Progenitor cell of endocrine pancreas (in vitro differentiated cells): ENCODE data around the gene MACROD1. TPM values are rescaled to one million over a fixed set of nuclear protein-coding genes. Genes with fewer than 3 reads are reported as not detected.

Experiments
- DNase-seq: peaks from one replicate; pipeline ENCODE4 v3.0.0; 2021; ENCODE audit warnings: low spot score; ENCODE audit not compliant: unreplicated experiment
- H3K27ac Mint-ChIP-seq: 2 replicates; pipeline ENCODE4 v1.8.0; 2021; ENCODE audit warnings: mild to moderate bottlenecking, moderate library complexity, mixed read lengths
- H3K27me3 Mint-ChIP-seq: 2 replicates; pipeline ENCODE4 v1.8.0; 2021; ENCODE audit warnings: mixed read lengths
- H3K36me3 Mint-ChIP-seq: 2 replicates; pipeline ENCODE4 v1.8.0; 2022; ENCODE audit warnings: mixed read lengths; ENCODE audit not compliant: insufficient read depth
- H3K4me1 Mint-ChIP-seq: 2 replicates; pipeline ENCODE4 v1.8.0; 2021; ENCODE audit warnings: low read depth, mixed read lengths
- H3K4me3 Mint-ChIP-seq: 2 replicates; pipeline ENCODE4 v1.8.0; 2021; ENCODE audit warnings: low read depth, mild to moderate bottlenecking, moderate library complexity, mixed read lengths
- H3K9me3 Mint-ChIP-seq: 2 replicates; pipeline ENCODE4 v1.8.0; 2021; ENCODE audit warnings: low read depth, mixed read lengths
- total RNA-seq: library from RNA; stranded (reverse); gene quantifications from 2 replicates; pipeline ENCODE4 v1.2.1, GENCODE V29; 2021
- TF ChIP-seq, protein P1 (sequence below): fragments of 200-600 bp; sonication (generic); IDR thresholded peaks from one replicate; pipeline ENCODE4 v1.5.0; 2021; ENCODE audit warnings: antibody characterized with exemption, mild to moderate bottlenecking; ENCODE audit not compliant: unreplicated experiment

The MACROD1 gene
- total RNA-seq, 1 donor from 2014 or later, result 28.0 TPM

DNA sequence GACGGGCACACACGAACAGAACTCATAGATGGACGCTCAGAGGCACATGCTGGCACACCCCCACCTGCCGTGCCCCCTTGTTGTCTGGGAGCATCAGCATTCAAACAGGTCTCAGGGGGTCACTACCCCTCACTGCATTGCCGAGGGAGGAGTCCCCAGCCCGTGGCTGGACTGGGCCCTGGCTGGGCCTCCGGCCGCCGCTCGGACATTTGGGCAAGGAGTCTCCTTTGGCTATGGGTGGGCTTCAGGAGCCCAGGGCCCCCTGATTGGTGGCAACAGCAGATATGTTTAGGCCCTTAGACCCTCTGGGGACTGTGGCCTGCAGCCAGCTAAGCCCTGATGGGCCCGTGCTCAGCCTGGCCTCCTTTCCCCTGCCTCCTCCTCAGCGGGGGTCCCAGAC is 88.3 kb downstream of the MACROD1 start:
- Mint-ChIP-seq H3K4me3 (no peak overlapping the region), H3K27ac (no peak overlapping the region), H3K4me1 (peaks cover 5% of the 10 kb centered on the region), H3K36me3 (no peaks in the 10 kb centered on the region), H3K9me3 (no peaks in the 10 kb centered on the region), H3K27me3 (peaks cover 27% of the 10 kb centered on the region)
- DNase-seq, result no peak
- TF ChIP-seq, protein P1, sequence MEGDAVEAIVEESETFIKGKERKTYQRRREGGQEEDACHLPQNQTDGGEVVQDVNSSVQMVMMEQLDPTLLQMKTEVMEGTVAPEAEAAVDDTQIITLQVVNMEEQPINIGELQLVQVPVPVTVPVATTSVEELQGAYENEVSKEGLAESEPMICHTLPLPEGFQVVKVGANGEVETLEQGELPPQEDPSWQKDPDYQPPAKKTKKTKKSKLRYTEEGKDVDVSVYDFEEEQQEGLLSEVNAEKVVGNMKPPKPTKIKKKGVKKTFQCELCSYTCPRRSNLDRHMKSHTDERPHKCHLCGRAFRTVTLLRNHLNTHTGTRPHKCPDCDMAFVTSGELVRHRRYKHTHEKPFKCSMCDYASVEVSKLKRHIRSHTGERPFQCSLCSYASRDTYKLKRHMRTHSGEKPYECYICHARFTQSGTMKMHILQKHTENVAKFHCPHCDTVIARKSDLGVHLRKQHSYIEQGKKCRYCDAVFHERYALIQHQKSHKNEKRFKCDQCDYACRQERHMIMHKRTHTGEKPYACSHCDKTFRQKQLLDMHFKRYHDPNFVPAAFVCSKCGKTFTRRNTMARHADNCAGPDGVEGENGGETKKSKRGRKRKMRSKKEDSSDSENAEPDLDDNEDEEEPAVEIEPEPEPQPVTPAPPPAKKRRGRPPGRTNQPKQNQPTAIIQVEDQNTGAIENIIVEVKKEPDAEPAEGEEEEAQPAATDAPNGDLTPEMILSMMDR, result no peak

DNA sequence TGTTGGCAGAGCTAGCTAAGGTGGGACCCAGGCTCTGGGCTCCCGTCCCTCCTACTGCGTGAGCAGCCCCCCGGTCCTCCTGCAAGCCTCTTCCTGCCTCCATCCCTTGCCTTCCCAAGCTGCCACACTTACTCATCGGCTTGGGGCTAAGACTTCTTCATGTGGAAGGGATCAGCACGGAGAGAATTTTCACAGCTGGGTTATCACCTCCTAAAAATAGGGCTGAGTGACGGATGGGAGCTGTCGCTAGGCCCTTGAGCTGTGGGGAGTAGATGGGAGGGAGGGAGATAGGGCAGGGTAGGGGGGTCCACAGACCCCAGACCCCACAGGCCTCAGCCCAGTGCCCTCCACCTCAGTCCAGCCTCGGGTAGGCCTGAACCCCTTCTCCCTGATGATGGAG is 89.2 kb downstream of the MACROD1 start:
- Mint-ChIP-seq H3K36me3 (no peaks in the 10 kb centered on the region), H3K27ac (no peak overlapping the region), H3K9me3 (no peaks in the 10 kb centered on the region), H3K4me3 (no peak overlapping the region), H3K27me3 (peaks cover 27% of the 10 kb centered on the region), H3K4me1 (peaks cover 4% of the 10 kb centered on the region)
- TF ChIP-seq, protein P1, result no peak
- no peak for DNase-seq

DNA sequence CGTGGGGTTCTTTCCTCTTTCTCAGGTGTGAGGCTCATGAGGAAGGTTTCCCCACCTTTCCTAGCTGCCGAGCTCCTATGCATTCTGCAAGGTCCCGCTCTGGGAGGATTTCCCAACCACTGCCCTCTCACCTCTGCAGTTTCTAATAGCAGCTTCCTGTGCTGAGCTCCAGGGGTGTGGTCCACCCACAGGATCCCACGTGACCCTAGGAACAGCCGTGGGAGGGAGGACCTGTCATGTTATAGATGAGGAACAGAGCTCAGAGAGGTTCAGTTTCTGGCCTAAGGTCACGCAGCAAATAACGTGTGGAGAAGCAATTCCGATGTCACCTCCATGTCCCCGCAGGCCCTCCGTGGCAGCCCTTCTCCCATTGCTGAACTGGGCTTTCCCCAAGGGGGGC is 91.7 kb downstream of the MACROD1 start:
- Mint-ChIP-seq H3K27me3 (peaks cover 20% of the 10 kb centered on the region), H3K9me3 (no peaks in the 10 kb centered on the region), H3K4me1 (peaks cover 20% of the 10 kb centered on the region), H3K27ac (no peak overlapping the region), H3K36me3 (no peaks in the 10 kb centered on the region), H3K4me3 (no peak overlapping the region)
- no peak for DNase-seq
- TF ChIP-seq, protein P1, result no peak

DNA sequence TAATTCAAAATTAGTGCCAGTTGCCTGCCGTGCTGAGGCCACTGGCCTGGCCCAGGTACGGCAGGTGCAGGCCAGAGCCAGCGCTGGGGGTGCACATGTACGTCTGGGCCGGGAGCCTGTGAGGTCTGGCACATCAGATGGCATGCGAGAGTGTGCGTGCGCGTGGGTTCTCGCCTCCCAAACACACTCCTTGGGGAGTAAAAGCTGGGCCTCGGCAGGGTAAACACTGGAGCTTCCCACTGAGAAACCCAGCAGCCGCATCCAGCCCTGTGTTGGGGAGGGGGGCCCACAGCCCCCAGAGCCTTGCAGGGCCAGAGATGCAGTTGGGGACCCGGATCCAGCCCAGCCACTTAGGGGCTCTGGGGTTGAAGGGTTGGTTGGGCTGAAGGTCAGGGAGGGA is 92.4 kb downstream of the MACROD1 start:
- no peaks in the 10 kb centered on the region for H3K36me3 Mint-ChIP-seq
- peaks cover 23% of the 10 kb centered on the region for H3K4me1 Mint-ChIP-seq
- TF ChIP-seq, protein P1, result no peak
- H3K4me3 Mint-ChIP-seq, result no peak overlapping the region
- H3K27ac Mint-ChIP-seq, result no peak overlapping the region
- H3K9me3 Mint-ChIP-seq, result no peaks in the 10 kb centered on the region
- no peak for DNase-seq
- H3K27me3 Mint-ChIP-seq, result peaks cover 16% of the 10 kb centered on the region

DNA sequence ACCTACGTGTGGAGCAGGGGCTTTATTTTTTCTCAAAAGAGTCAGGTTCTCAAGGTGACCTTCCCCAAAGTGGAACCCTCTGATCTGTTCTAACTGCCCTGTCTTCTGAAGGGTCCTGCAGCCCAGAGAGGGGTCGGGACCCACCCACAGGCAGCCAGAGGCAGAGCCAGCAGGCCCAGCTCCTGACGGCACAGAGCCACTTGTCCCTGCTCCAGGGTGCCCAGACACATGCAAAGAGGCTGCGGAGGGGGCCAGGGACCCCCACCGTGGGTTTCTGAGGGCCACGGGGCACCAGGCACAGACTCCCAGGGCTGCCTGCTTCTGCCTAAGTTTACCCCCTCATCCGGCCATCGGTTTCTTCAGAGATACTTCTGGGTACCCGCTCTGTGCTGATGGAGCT is 93.0 kb downstream of the MACROD1 start:
- peaks cover 23% of the 10 kb centered on the region for H3K27me3 Mint-ChIP-seq
- TF ChIP-seq, protein P1, result no peak
- peaks cover 23% of the 10 kb centered on the region for H3K4me1 Mint-ChIP-seq
- no peak overlapping the region for H3K4me3 Mint-ChIP-seq
- no peak overlapping the region for H3K27ac Mint-ChIP-seq
- no peak for DNase-seq
- no peaks in the 10 kb centered on the region for H3K9me3 Mint-ChIP-seq
- H3K36me3 Mint-ChIP-seq, result no peaks in the 10 kb centered on the region
